HUES48 (cell line): ENCODE results near the gene AHSA1.
A peak's percentile ranks its signal among the peaks of the same experiment; 100 is the strongest.

Experiments
- H3K27ac ChIP-seq: one replicate; pipeline ENCODE4 v1.7.0; 2013; ENCODE audit warnings: low read depth, low read length, inconsistent platforms
- H3K27me3 ChIP-seq: 2 replicates; pipeline ENCODE4 v1.6.1; 2013; ENCODE audit warnings: mild to moderate bottlenecking, low read length; ENCODE audit not compliant: control insufficient read depth, insufficient read depth
- H3K36me3 ChIP-seq: 2 replicates; pipeline ENCODE4 v1.6.1; 2013; ENCODE audit warnings: low read length; ENCODE audit not compliant: control insufficient read depth, insufficient read depth
- H3K4me1 ChIP-seq: 2 replicates; pipeline ENCODE4 v1.6.1; 2013; ENCODE audit warnings: mild to moderate bottlenecking, low read length; ENCODE audit not compliant: control insufficient read depth, insufficient read depth
- H3K4me3 ChIP-seq: 2 replicates; pipeline ENCODE4 v1.5.1; 2013; ENCODE audit warnings: mild to moderate bottlenecking, low read depth, low read length
- H3K9ac ChIP-seq: 2 replicates; pipeline ENCODE4 v1.6.1; 2013; ENCODE audit warnings: mild to moderate bottlenecking, low read depth, low read length, moderate library complexity
- H3K9me3 ChIP-seq: 2 replicates; pipeline ENCODE4 v1.6.1; 2013; ENCODE audit warnings: low read length; ENCODE audit not compliant: control insufficient read depth, insufficient read depth

Gene AHSA1

GRCh38 chr14:77490347-77490986, 32.6 kb downstream of the AHSA1 start:
- H3K27me3 ChIP-seq, result no peaks in the 10 kb centered on the region
- no peak overlapping the region for H3K27ac ChIP-seq
- no peaks in the 10 kb centered on the region for H3K36me3 ChIP-seq
- no peaks in the 10 kb centered on the region for H3K4me1 ChIP-seq
- no peak overlapping the region for H3K4me3 ChIP-seq
- H3K9me3 ChIP-seq, result no peaks in the 10 kb centered on the region
- H3K9ac ChIP-seq, result no peak overlapping the region

GRCh38 chr14:77491056-77491455, 33.2 kb downstream of the AHSA1 start:
- Histone ChIP-seq H3K36me3 (no peaks in the 10 kb centered on the region), H3K27me3 (no peaks in the 10 kb centered on the region), H3K27ac (no peak overlapping the region), H3K9ac (no peak overlapping the region), H3K9me3 (no peaks in the 10 kb centered on the region), H3K4me1 (no peaks in the 10 kb centered on the region), H3K4me3 (no peak overlapping the region)

- Histone ChIP-seq H3K9ac (no peak overlapping the region), H3K27me3 (peaks cover 37% of the 10 kb centered on the region), H3K9me3 (no peaks in the 10 kb centered on the region), H3K36me3 (no peaks in the 10 kb centered on the region), H3K4me1 (no peaks in the 10 kb centered on the region), H3K4me3 (no peak overlapping the region), H3K27ac (no peak overlapping the region)
Observed at GRCh38 chr14:77495334-77495733, 37.4 kb downstream of the AHSA1 start.

GRCh38 chr14:77498120-77498979, 40.5 kb downstream of the AHSA1 start, which contains the start of gene ISM2:
ISM2 (minus strand) TSS chr14:77498816; CDS start chr14:77498793, 23 bp downstream.
- peak within 1 kb of the TSS; percentile 71 for H3K4me3 ChIP-seq
- H3K9ac ChIP-seq, result no peak within 1 kb of the TSS
- no peaks in the 10 kb centered on the region for H3K4me1 ChIP-seq
- no peaks in the 10 kb centered on the region for H3K9me3 ChIP-seq
- H3K36me3 ChIP-seq, result no peaks in the 10 kb centered on the region
- no peak within 1 kb of the TSS for H3K27ac ChIP-seq
- H3K27me3 ChIP-seq, result peaks cover 44% of the 10 kb centered on the region

- Histone ChIP-seq H3K27ac (no peak overlapping the region), H3K9ac (no peak overlapping the region), H3K27me3 (peaks cover 44% of the 10 kb centered on the region), H3K36me3 (no peaks in the 10 kb centered on the region), H3K4me3 (peak overlapping the region; percentile 71), H3K4me1 (no peaks in the 10 kb centered on the region), H3K9me3 (no peaks in the 10 kb centered on the region)
Observed at GRCh38 chr14:77498984-77499527, 41.2 kb downstream of the AHSA1 start.

GRCh38 chr14:77502109-77502782, 44.4 kb downstream of the AHSA1 start:
- no peaks in the 10 kb centered on the region for H3K4me1 ChIP-seq

GRCh38 chr14:77503138-77503537, 45.2 kb downstream of the AHSA1 start:
- H3K27me3 ChIP-seq, result peaks cover 29% of the 10 kb centered on the region
- H3K36me3 ChIP-seq, result peaks cover 2% of the 10 kb centered on the region; the same call in 1 of the 2 replicates
- H3K4me1 ChIP-seq, result no peaks in the 10 kb centered on the region
- H3K9ac ChIP-seq, result no peak overlapping the region
- no peak overlapping the region for H3K4me3 ChIP-seq
- no peaks in the 10 kb centered on the region for H3K9me3 ChIP-seq
- no peak overlapping the region for H3K27ac ChIP-seq

More at GRCh38 chr14:77502109-77502782, 44.4 kb downstream of the AHSA1 start:
- Histone ChIP-seq H3K27ac (no peak overlapping the region), H3K4me3 (no peak overlapping the region), H3K36me3 (no peaks in the 10 kb centered on the region; the same call in 1 of the 2 replicates), H3K9ac (no peak overlapping the region), H3K27me3 (peaks cover 37% of the 10 kb centered on the region), H3K9me3 (no peaks in the 10 kb centered on the region)

- Histone ChIP-seq H3K9ac (no peak overlapping the region), H3K4me1 (no peaks in the 10 kb centered on the region), H3K27me3 (peaks cover 10% of the 10 kb centered on the region), H3K4me3 (no peak overlapping the region), H3K9me3 (no peaks in the 10 kb centered on the region), H3K27ac (no peak overlapping the region), H3K36me3 (peaks cover 9% of the 10 kb centered on the region; the same call in 1 of the 2 replicates)
Observed at GRCh38 chr14:77505031-77505430, 47.1 kb downstream of the AHSA1 start.

GRCh38 chr14:77507762-77508161, 49.9 kb downstream of the AHSA1 start:
- no peaks in the 10 kb centered on the region for H3K9me3 ChIP-seq
- H3K27me3 ChIP-seq, result no peaks in the 10 kb centered on the region
- H3K4me3 ChIP-seq, result no peak overlapping the region
- peaks cover 25% of the 10 kb centered on the region for H3K36me3 ChIP-seq
- peak overlapping the region; percentile 38 for H3K27ac ChIP-seq
- no peaks in the 10 kb centered on the region for H3K4me1 ChIP-seq
- H3K9ac ChIP-seq, result no peak overlapping the region

- H3K9me3 ChIP-seq, result no peaks in the 10 kb centered on the region
- no peak overlapping the region for H3K9ac ChIP-seq
- no peaks in the 10 kb centered on the region for H3K4me1 ChIP-seq
- peak overlapping the region; percentile 38 for H3K27ac ChIP-seq
- no peaks in the 10 kb centered on the region for H3K27me3 ChIP-seq
- H3K36me3 ChIP-seq, result peaks cover 25% of the 10 kb centered on the region
- no peak overlapping the region for H3K4me3 ChIP-seq
Observed at GRCh38 chr14:77508249-77508648, 50.4 kb downstream of the AHSA1 start.
